ENCODE results near the gene NCAM1. TPM values are rescaled to one million over a fixed set of nuclear protein-coding genes. Genes with fewer than 3 reads are reported as not detected.

The NCAM1 gene
- total and polyA plus RNA-seq, 8 donors = 1.2 to 19.6 (median 3.6) TPM

DNA sequence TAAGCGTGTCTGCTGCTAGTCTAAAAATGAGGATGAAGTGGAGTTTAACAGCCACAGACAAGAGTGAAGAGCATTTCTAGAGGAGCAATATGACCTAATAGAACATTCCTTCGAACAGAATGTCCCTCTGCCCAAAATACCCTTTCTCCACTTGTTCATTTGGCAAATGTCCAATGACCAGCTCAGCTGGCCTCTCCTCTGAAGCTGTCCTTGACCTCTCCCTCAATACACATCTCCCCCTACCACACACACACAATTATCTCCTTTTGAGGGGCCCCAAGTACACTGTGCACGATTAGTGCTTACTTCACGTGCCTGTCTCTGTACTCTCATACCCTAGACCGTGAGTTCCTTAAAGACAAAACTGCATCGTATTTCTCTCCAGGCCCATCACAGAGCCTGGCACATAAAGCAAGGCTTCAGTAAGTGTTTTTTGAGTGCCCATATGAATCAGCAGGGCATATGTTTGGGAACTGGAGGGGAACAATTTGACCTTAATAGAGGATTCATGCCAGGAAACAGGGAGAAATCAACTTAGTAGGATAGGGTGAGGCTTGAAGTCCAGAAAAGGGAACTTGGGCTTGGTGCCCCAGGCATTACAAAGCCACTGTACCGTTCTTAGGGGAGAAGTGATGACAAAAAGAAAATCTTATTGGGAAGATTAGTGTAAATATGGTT, 18.1 kb upstream of the NCAM1 start:
- no peaks in the 10 kb centered on the region for H3K9me3 ChIP-seq
- H3K27me3 ChIP-seq = no peaks in the 10 kb centered on the region
- no peaks in the 10 kb centered on the region for H3K36me3 ChIP-seq
- no peaks in the 10 kb centered on the region for H3K4me1 ChIP-seq
- H3K27ac ChIP-seq = no peak overlapping the region
- WGBS, 2 donors = 56 to 59% methylated on average over 7 of the region's 7 CpGs
- H3K4me3 ChIP-seq = no peak overlapping the region
- intact Hi-C loops (cut with DNase I) = no loop called here
- TF ChIP-seq, protein P1, sequence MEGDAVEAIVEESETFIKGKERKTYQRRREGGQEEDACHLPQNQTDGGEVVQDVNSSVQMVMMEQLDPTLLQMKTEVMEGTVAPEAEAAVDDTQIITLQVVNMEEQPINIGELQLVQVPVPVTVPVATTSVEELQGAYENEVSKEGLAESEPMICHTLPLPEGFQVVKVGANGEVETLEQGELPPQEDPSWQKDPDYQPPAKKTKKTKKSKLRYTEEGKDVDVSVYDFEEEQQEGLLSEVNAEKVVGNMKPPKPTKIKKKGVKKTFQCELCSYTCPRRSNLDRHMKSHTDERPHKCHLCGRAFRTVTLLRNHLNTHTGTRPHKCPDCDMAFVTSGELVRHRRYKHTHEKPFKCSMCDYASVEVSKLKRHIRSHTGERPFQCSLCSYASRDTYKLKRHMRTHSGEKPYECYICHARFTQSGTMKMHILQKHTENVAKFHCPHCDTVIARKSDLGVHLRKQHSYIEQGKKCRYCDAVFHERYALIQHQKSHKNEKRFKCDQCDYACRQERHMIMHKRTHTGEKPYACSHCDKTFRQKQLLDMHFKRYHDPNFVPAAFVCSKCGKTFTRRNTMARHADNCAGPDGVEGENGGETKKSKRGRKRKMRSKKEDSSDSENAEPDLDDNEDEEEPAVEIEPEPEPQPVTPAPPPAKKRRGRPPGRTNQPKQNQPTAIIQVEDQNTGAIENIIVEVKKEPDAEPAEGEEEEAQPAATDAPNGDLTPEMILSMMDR (IDR thresholded peaks at IDR 0.05) = no peak
- no peak for FAIRE-seq
- no peak for DNase-seq
- no peak for ATAC-seq

DNA sequence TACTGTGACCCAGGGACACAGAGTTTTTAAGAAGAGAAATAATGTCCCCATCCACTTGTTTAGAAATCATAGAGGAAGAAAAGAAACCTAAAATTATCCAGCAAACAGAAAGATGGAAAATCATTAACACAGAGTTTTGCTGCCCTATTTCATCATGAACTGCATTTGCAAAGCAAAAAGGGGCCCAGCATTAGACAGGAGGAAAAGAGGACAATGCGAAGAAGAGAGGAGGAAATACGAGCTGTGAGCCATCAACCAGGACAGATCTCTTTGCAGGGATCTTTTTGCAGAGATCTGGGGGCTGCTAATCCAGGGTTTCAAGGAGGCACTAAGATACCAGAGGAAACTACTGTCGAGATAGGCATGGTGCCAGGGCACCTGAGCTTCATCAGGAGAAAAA, 14.4 kb upstream of the NCAM1 start:
- Histone ChIP-seq H3K4me1 (no peaks in the 10 kb centered on the region), H3K4me3 (no peak overlapping the region), H3K9me3 (no peaks in the 10 kb centered on the region), H3K27me3 (no peaks in the 10 kb centered on the region), H3K36me3 (no peaks in the 10 kb centered on the region), H3K27ac (no peak overlapping the region)
- intact Hi-C loops (cut with DNase I) = no loop called here
- FAIRE-seq (no peak), DNase-seq (no peak), ATAC-seq (no peak)
- TF ChIP-seq, protein P1 (IDR thresholded peaks at IDR 0.05) = no peak
- 50 to 63% methylated on average over 3 of the region's 3 CpGs for WGBS, 2 donors

DNA sequence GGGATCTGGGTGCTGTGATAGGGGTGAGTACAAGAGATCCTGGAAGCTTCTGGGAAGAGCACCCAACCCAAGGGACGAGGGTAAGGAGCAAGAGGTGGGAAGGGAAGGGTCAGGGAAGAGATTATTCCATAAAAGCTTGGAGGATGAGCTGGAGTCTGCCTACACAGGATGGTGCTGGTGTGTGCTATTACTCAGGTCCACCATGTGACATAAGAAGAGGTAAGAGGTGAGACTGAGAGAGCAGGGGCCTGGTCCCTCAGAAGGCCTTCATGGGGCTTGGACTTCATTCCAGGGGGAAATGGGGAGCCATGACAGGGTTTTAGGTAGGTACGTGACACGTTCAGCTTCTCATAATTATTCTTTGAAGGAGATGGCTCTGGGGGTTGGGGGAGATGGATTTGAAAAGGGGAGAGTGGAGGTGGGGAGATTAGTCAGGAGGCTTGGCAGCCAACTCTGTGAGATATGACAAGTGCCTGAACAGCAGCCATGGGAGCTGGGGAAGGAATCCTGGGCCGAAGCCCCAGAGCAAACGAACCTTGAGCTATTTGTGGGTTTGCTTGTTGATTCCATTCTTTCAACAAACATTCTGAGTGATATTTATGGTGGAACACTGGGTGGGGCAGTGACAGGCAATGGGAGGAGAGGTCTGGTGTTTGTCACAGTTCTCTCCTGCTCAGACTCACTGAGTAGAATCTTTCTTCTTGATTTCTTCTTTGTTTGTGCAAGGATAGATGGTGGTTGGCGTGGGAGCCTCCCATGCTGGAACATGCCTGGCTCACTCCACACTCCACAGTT, 11.2 kb upstream of the NCAM1 start:
- TF ChIP-seq, protein P1 (IDR thresholded peaks at IDR 0.05) = no peak
- Histone ChIP-seq H3K4me3 (no peak overlapping the region), H3K36me3 (no peaks in the 10 kb centered on the region), H3K4me1 (no peaks in the 10 kb centered on the region), H3K27ac (no peak overlapping the region), H3K27me3 (peaks cover 0 to 16% (median 3%) of the 10 kb centered on the region in 4 donors), H3K9me3 (no peaks in the 10 kb centered on the region)
- FAIRE-seq (no peak), ATAC-seq (no peak), DNase-seq (no peak)
- 44 to 46% methylated on average over 6 of the region's 6 CpGs for WGBS, 2 donors
- intact Hi-C loops (cut with DNase I) = no loop called here

DNA sequence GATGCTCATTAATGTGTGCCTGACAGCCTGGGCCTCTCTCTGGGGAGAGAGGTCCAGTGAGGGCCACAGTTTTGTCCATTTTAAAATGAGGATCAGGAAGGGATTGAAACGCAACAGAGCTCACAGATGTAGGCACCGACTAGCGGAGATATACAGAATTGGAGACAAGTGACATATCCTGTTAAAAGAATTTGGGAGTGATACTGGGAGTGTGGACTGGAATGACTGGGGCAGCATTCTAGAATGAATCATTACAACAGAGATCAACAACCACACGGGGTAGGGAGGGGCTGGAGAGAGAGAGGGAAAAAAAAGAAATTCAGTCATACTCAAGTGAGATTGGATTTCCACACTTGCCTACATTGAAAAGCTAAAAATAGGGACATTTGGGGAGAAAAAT, 2.5 kb upstream of the NCAM1 start:
- TF ChIP-seq, protein P1 (IDR thresholded peaks at IDR 0.05) = no peak
- no peak for DNase-seq
- peaks cover 0 to 29% (median 8%) of the 10 kb centered on the region in 4 donors for H3K27me3 ChIP-seq

More for the DNA sequence above, 2.5 kb upstream of the NCAM1 start:
- intact Hi-C loops (cut with DNase I) = no loop called here
- Histone ChIP-seq H3K9me3 (no peaks in the 10 kb centered on the region), H3K36me3 (no peaks in the 10 kb centered on the region), H3K4me1 (peaks cover 7 to 16% (median 11%) of the 10 kb centered on the region in 3 donors), H3K4me3 (no peak overlapping the region), H3K27ac (no peak overlapping the region)
- ATAC-seq (no peak), FAIRE-seq (no peak)
- 29 to 31% methylated on average over 4 of the region's 4 CpGs for WGBS, 2 donors

Data from pancreas (tissue), 10 donors.